Stimulated activated naive CD8-positive, alpha-beta T cell treated with anti-CD3 and anti-CD28 coated beads, Interleukin-15, amount 100 ng/mL, for 72 hours (primary cell): ENCODE data around the gene KCNH1.

Experiments used
- ATAC-seq: fragments of 150-1000 bp; cut with Tn5 transposase; 2 replicates; pipeline ENCODE4 v1.10.0; 2021; ENCODE audit warnings: mild to moderate bottlenecking, moderate library complexity
- DNase-seq, 2 donors: peaks; one replicate each; pipeline ENCODE4 v3.0.0; 2021 to 2022
- H3K27ac Mint-ChIP-seq, 2 donors: one replicate each; pipeline ENCODE4 v1.8.0; 2022; ENCODE audit warnings: mild to moderate bottlenecking in 2 of 2, mixed read lengths in 2 of 2, moderate library complexity in 2 of 2
- H3K27me3 Mint-ChIP-seq: one replicate; pipeline ENCODE4 v1.8.0; 2022; ENCODE audit warnings: mixed read lengths
- H3K4me1 Mint-ChIP-seq: one replicate; pipeline ENCODE4 v1.8.0; 2022; ENCODE audit warnings: mild to moderate bottlenecking, mixed read lengths
- H3K4me3 Mint-ChIP-seq, 2 donors: one replicate each; pipeline ENCODE4 v1.8.0; 2022; ENCODE audit warnings: mild to moderate bottlenecking in 2 of 2, mixed read lengths in 2 of 2, moderate library complexity in 1 of 2
- H3K9me3 Mint-ChIP-seq, 2 donors: one replicate each; pipeline ENCODE4 v1.8.0; 2022; ENCODE audit warnings: mixed read lengths in 2 of 2

KCNH1 gene

GRCh38 chr1:210736713-210737112 lies 397.2 kb downstream of the KCNH1 start:
- ATAC-seq (no peak), DNase-seq (no peak)
- H3K27ac Mint-ChIP-seq = no peak overlapping the region
- no peaks in the 10 kb centered on the region for H3K9me3 Mint-ChIP-seq
- peaks cover 25% of the 10 kb centered on the region for H3K27me3 Mint-ChIP-seq
- no peak overlapping the region for H3K4me3 Mint-ChIP-seq
- no peaks in the 10 kb centered on the region for H3K4me1 Mint-ChIP-seq

GRCh38 chr1:210731597-210731996 lies 402.4 kb downstream of the KCNH1 start:
- Mint-ChIP-seq H3K4me1 (no peaks in the 10 kb centered on the region), H3K27ac (no peak overlapping the region), H3K4me3 (no peak overlapping the region), H3K9me3 (no peaks in the 10 kb centered on the region), H3K27me3 (peaks cover 9% of the 10 kb centered on the region)
- DNase-seq = no peak
- no peak for ATAC-seq

GRCh38 chr1:210731193-210731592 lies 402.8 kb downstream of the KCNH1 start:
- Mint-ChIP-seq H3K4me1 (no peaks in the 10 kb centered on the region), H3K27me3 (peaks cover 14% of the 10 kb centered on the region), H3K4me3 (no peak overlapping the region), H3K9me3 (no peaks in the 10 kb centered on the region), H3K27ac (no peak overlapping the region)
- DNase-seq (no peak), ATAC-seq (no peak)

- Mint-ChIP-seq H3K4me1 (no peaks in the 10 kb centered on the region), H3K9me3 (no peaks in the 10 kb centered on the region), H3K27ac (no peak overlapping the region), H3K4me3 (no peak overlapping the region), H3K27me3 (peaks cover 12% of the 10 kb centered on the region)
- ATAC-seq = no peak
- no peak for DNase-seq
Observed at GRCh38 chr1:210730023-210730422, 403.9 kb downstream of the KCNH1 start.

GRCh38 chr1:210728437-210729149 lies 405.4 kb downstream of the KCNH1 start:
- no peak overlapping the region for H3K27ac Mint-ChIP-seq
- H3K4me1 Mint-ChIP-seq = no peaks in the 10 kb centered on the region

GRCh38 chr1:210727709-210728108 lies 406.2 kb downstream of the KCNH1 start:
- H3K4me3 Mint-ChIP-seq = no peak overlapping the region
- ATAC-seq = no peak
- H3K27ac Mint-ChIP-seq = no peak overlapping the region
- DNase-seq = no peak
- no peaks in the 10 kb centered on the region for H3K9me3 Mint-ChIP-seq
- H3K4me1 Mint-ChIP-seq = no peaks in the 10 kb centered on the region
- H3K27me3 Mint-ChIP-seq = peaks cover 12% of the 10 kb centered on the region

More at GRCh38 chr1:210728437-210729149, 405.4 kb downstream of the KCNH1 start:
- Mint-ChIP-seq H3K9me3 (no peaks in the 10 kb centered on the region), H3K27me3 (peaks cover 12% of the 10 kb centered on the region), H3K4me3 (no peak overlapping the region)
- ATAC-seq (no peak), DNase-seq (no peak)

- ATAC-seq = peak; percentile 40
Observed at GRCh38 chr1:210726621-210727020, 407.3 kb downstream of the KCNH1 start.

GRCh38 chr1:210724768-210725167 lies 409.2 kb downstream of the KCNH1 start:
- Mint-ChIP-seq H3K4me1 (no peaks in the 10 kb centered on the region), H3K27me3 (peaks cover 12% of the 10 kb centered on the region), H3K9me3 (no peaks in the 10 kb centered on the region), H3K4me3 (no peak overlapping the region), H3K27ac (no peak overlapping the region)
- DNase-seq (no peak), ATAC-seq (no peak)

More at GRCh38 chr1:210726621-210727020, 407.3 kb downstream of the KCNH1 start:
- no peaks in the 10 kb centered on the region for H3K4me1 Mint-ChIP-seq
- H3K27ac Mint-ChIP-seq = no peak overlapping the region
- peak; percentile 6 to 24 for DNase-seq
- peaks cover 12% of the 10 kb centered on the region for H3K27me3 Mint-ChIP-seq
- no peaks in the 10 kb centered on the region for H3K9me3 Mint-ChIP-seq
- no peak overlapping the region for H3K4me3 Mint-ChIP-seq

- H3K4me3 Mint-ChIP-seq = no peak overlapping the region
- DNase-seq (no peak), ATAC-seq (no peak)
- H3K27me3 Mint-ChIP-seq = peaks cover 12% of the 10 kb centered on the region
- no peaks in the 10 kb centered on the region for H3K4me1 Mint-ChIP-seq
- H3K27ac Mint-ChIP-seq = no peak overlapping the region
- H3K9me3 Mint-ChIP-seq = no peaks in the 10 kb centered on the region
Observed at GRCh38 chr1:210723646-210724045, 410.3 kb downstream of the KCNH1 start.

GRCh38 chr1:210722410-210723081 lies 411.4 kb downstream of the KCNH1 start:
- no peak for ATAC-seq
- DNase-seq = no peak
- Mint-ChIP-seq H3K4me3 (no peak overlapping the region), H3K27ac (no peak overlapping the region), H3K9me3 (no peaks in the 10 kb centered on the region), H3K27me3 (peaks cover 12% of the 10 kb centered on the region), H3K4me1 (no peaks in the 10 kb centered on the region)

- Mint-ChIP-seq H3K4me1 (no peaks in the 10 kb centered on the region), H3K27me3 (no peaks in the 10 kb centered on the region), H3K27ac (no peak overlapping the region), H3K4me3 (no peak overlapping the region), H3K9me3 (no peaks in the 10 kb centered on the region)
- ATAC-seq = peak; percentile 49
- DNase-seq = no peak
Observed at GRCh38 chr1:210715072-210715471, 418.9 kb downstream of the KCNH1 start.

- Mint-ChIP-seq H3K4me1 (no peaks in the 10 kb centered on the region), H3K9me3 (no peaks in the 10 kb centered on the region), H3K27me3 (no peaks in the 10 kb centered on the region), H3K4me3 (no peak overlapping the region), H3K27ac (peak overlapping the region in 1 of 2 donors; percentile 82)
- DNase-seq (no peak), ATAC-seq (no peak)
Observed at GRCh38 chr1:210711825-210712612, 421.9 kb downstream of the KCNH1 start.

GRCh38 chr1:210709701-210710100 lies 424.2 kb downstream of the KCNH1 start:
- H3K4me1 Mint-ChIP-seq = no peaks in the 10 kb centered on the region
- H3K27ac Mint-ChIP-seq = peak overlapping the region; percentile 48 to 86
- no peaks in the 10 kb centered on the region for H3K27me3 Mint-ChIP-seq
- ATAC-seq = no peak
- DNase-seq = no peak
- no peaks in the 10 kb centered on the region for H3K9me3 Mint-ChIP-seq
- no peak overlapping the region for H3K4me3 Mint-ChIP-seq

GRCh38 chr1:210707300-210708240 lies 426.4 kb downstream of the KCNH1 start:
- no peak overlapping the region for H3K4me3 Mint-ChIP-seq
- ATAC-seq (no peak), DNase-seq (no peak)
- no peaks in the 10 kb centered on the region for H3K4me1 Mint-ChIP-seq
- no peak overlapping the region for H3K27ac Mint-ChIP-seq
- H3K27me3 Mint-ChIP-seq = no peaks in the 10 kb centered on the region
- H3K9me3 Mint-ChIP-seq = no peaks in the 10 kb centered on the region

GRCh38 chr1:210706246-210706645 lies 427.7 kb downstream of the KCNH1 start:
- H3K4me1 Mint-ChIP-seq = no peaks in the 10 kb centered on the region
- H3K27me3 Mint-ChIP-seq = no peaks in the 10 kb centered on the region
- H3K27ac Mint-ChIP-seq = no peak overlapping the region
- H3K4me3 Mint-ChIP-seq = no peak overlapping the region
- H3K9me3 Mint-ChIP-seq = no peaks in the 10 kb centered on the region
- ATAC-seq = no peak
- no peak for DNase-seq
